HEK293 (cell line): Measurements from ENCODE around the gene GDPD5.

Experiments used
- CTCF ChIA-PET: fragments of 350-600 bp; formaldehyde crosslinking; extraction: SDS; loops from one replicate; lab custom pipeline; 2021; ENCODE audit warnings: antibody characterized with exemption; lab: Yijun Ruan, JAX
- POLR2A ChIA-PET: fragments of 300-600 bp; formaldehyde crosslinking; extraction: SDS; loops from one replicate; lab custom pipeline; 2020; ENCODE audit warnings: antibody characterized with exemption, inconsistent platforms; lab: Yijun Ruan, JAX
- H3K27ac ChIP-seq: fragments of 200-500 bp; sonication (Bioruptor generic); 2 replicates; pipeline ENCODE4 v1.5.1; 2014; ENCODE audit warnings: low read depth, low read length, control low read depth, inconsistent platforms; ENCODE audit errors: extremely low read depth
- H3K36me3 ChIP-seq, 2 experiments: fragments of 200-500 bp in 1 of 2; sonication (Bioruptor generic) in 1 of 2; 1 replicate in 1 of 2; 2 replicates in 1 of 2; pipeline ENCODE4 v1.5.1; 2014 to 2017; ENCODE audit warnings: inconsistent platforms in 2 of 2, low read length in 2 of 2; ENCODE audit not compliant: control insufficient read depth in 2 of 2, insufficient read depth in 1 of 2
- H3K4me1 ChIP-seq: fragments of 200-500 bp; sonication (Bioruptor generic); 2 replicates; pipeline ENCODE4 v1.5.1; 2014; ENCODE audit warnings: mild to moderate bottlenecking, low read length, inconsistent platforms; ENCODE audit not compliant: control insufficient read depth, insufficient read depth
- H3K4me3 ChIP-seq: 2 replicates; pipeline ENCODE4 v1.5.1; 2011; ENCODE audit warnings: low read depth, mild to moderate bottlenecking, control low read depth, low read length, moderate library complexity
- H3K9me3 ChIP-seq: fragments of 200-500 bp; sonication (Bioruptor generic); 2 replicates; pipeline ENCODE4 v1.5.1; 2014; ENCODE audit warnings: low read depth, low read length, inconsistent platforms; ENCODE audit not compliant: control insufficient read depth, insufficient read depth
- ATF2 ChIP-seq: fragments of 450-650 bp; formaldehyde crosslinking; IDR thresholded peaks from 2 replicates; pipeline ENCODE4 v1.5.1; 2016; ENCODE audit warnings: missing biosample characterization, missing genetic modification characterization, low read depth
- EGR2 ChIP-seq: fragments of 450-650 bp; formaldehyde crosslinking; IDR thresholded peaks from 2 replicates; pipeline ENCODE4 v1.5.1; 2016; ENCODE audit warnings: low read depth, missing biosample characterization, missing genetic modification characterization
- GLIS1 ChIP-seq: fragments of 450-650 bp; formaldehyde crosslinking; IDR thresholded peaks from 2 replicates; pipeline ENCODE4 v1.5.1; 2016; ENCODE audit warnings: missing biosample characterization, missing genetic modification characterization
- KLF7 ChIP-seq: fragments of 450-650 bp; formaldehyde crosslinking; IDR thresholded peaks from 2 replicates; pipeline ENCODE4 v1.5.1; 2016; ENCODE audit warnings: missing biosample characterization, missing genetic modification characterization, borderline replicate concordance
- KLF9 ChIP-seq: fragments of 450-650 bp; formaldehyde crosslinking; IDR thresholded peaks from 2 replicates; pipeline ENCODE4 v1.5.1; 2016; ENCODE audit warnings: missing biosample characterization, missing genetic modification characterization, low read depth
- PRDM6 ChIP-seq: fragments of 450-650 bp; formaldehyde crosslinking; IDR thresholded peaks from 2 replicates; pipeline ENCODE4 v1.5.1; 2017; ENCODE audit warnings: missing biosample characterization, missing genetic modification characterization
- WT1 ChIP-seq: fragments of 450-650 bp; formaldehyde crosslinking; IDR thresholded peaks from 2 replicates; pipeline ENCODE4 v1.5.1; 2016; ENCODE audit warnings: missing biosample characterization, missing genetic modification characterization
- ZBTB17 ChIP-seq: fragments of 450-650 bp; formaldehyde crosslinking; IDR thresholded peaks from 2 replicates; pipeline ENCODE4 v1.5.1; 2016; ENCODE audit warnings: missing biosample characterization, missing genetic modification characterization
- ZBTB26 ChIP-seq: fragments of 450-650 bp; formaldehyde crosslinking; optimal IDR thresholded peaks from 2 replicates; pipeline ENCODE3; 2016; ENCODE audit warnings: missing biosample characterization, mild to moderate bottlenecking, missing genetic modification characterization
- ZFHX2 ChIP-seq: fragments of 450-650 bp; formaldehyde crosslinking; conservative IDR thresholded peaks from 2 replicates; pipeline ENCODE4 v1.5.1; 2016; ENCODE audit warnings: missing biosample characterization, missing genetic modification characterization
- ZNF10 ChIP-seq: fragments of 450-650 bp; formaldehyde crosslinking; IDR thresholded peaks from 2 replicates; pipeline ENCODE4 v1.5.1; 2017; ENCODE audit warnings: missing biosample characterization, missing genetic modification characterization
- ZNF121 ChIP-seq: fragments of 450-650 bp; formaldehyde crosslinking; IDR thresholded peaks from 2 replicates; pipeline ENCODE4 v1.5.1; 2016; ENCODE audit warnings: missing biosample characterization, missing genetic modification characterization
- ZNF138 ChIP-seq: fragments of 450-650 bp; formaldehyde crosslinking; IDR thresholded peaks from 2 replicates; pipeline ENCODE4 v1.5.1; 2016; ENCODE audit warnings: missing biosample characterization, missing genetic modification characterization, borderline replicate concordance
- ZNF335 ChIP-seq: fragments of 450-650 bp; formaldehyde crosslinking; conservative IDR thresholded peaks from 2 replicates; pipeline ENCODE4 v1.5.1; 2016; ENCODE audit warnings: missing biosample characterization, missing genetic modification characterization
- ZNF37A ChIP-seq: fragments of 450-650 bp; IDR thresholded peaks from 2 replicates; pipeline ENCODE4 v1.5.1; 2018; ENCODE audit warnings: missing biosample characterization, missing genetic modification characterization
- ZNF426 ChIP-seq: fragments of 450-650 bp; formaldehyde crosslinking; IDR thresholded peaks from 2 replicates; pipeline ENCODE4 v1.5.1; 2017; ENCODE audit warnings: missing biosample characterization, missing genetic modification characterization, mild to moderate bottlenecking, inconsistent platforms, moderate library complexity
- ZNF473 ChIP-seq: fragments of 450-650 bp; formaldehyde crosslinking; IDR thresholded peaks from 2 replicates; pipeline ENCODE4 v1.5.1; 2017; ENCODE audit warnings: missing biosample characterization, missing genetic modification characterization
- ZNF571 ChIP-seq: fragments of 450-650 bp; formaldehyde crosslinking; IDR thresholded peaks from 2 replicates; pipeline ENCODE4 v1.5.0; 2017; ENCODE audit warnings: missing biosample characterization, missing genetic modification characterization
- ZNF664 ChIP-seq: fragments of 450-650 bp; formaldehyde crosslinking; IDR thresholded peaks from 2 replicates; pipeline ENCODE4 v1.5.1; 2016; ENCODE audit warnings: missing biosample characterization, missing genetic modification characterization

GDPD5 gene

GRCh38 chr11:75557666-75558494 lies 32.1 kb upstream of the GDPD5 start:
- POLR2A ChIA-PET, result no interaction called here
- Histone ChIP-seq H3K27ac (no peak overlapping the region), H3K36me3 (no peaks in the 10 kb centered on the region)

GRCh38 chr11:75556275-75556674 lies 30.5 kb upstream of the GDPD5 start:
- TF ChIP-seq PRDM6 (tag by site-specific recombination), result no peak
- TF ChIP-seq ZNF473 (tag by site-specific recombination), result no peak
- no peak for TF ChIP-seq ZBTB17 (tag by site-specific recombination)
- TF ChIP-seq ATF2 (tag by site-specific recombination), result no peak
- TF ChIP-seq ZNF426 (tag by site-specific recombination), result no peak
- no peak for TF ChIP-seq ZNF10 (tag by site-specific recombination)
- TF ChIP-seq GLIS1 (tag by site-specific recombination), result no peak
- TF ChIP-seq ZNF571 (tag by site-specific recombination), result no peak
- no peak for TF ChIP-seq KLF7 (tag by site-specific recombination)
- no peak for TF ChIP-seq WT1 (tag by site-specific recombination)
- TF ChIP-seq ZBTB26 (tag by site-specific recombination), result no peak
- no peak for TF ChIP-seq ZNF121 (tag by site-specific recombination)
- TF ChIP-seq ZNF138 (tag by site-specific recombination), result no peak
- no peak for TF ChIP-seq KLF9 (tag by site-specific recombination)
- TF ChIP-seq ZNF37A (tag by site-specific recombination), result no peak
- no peak for TF ChIP-seq ZNF664 (tag by site-specific recombination)
- Histone ChIP-seq H3K4me1 (no peaks in the 10 kb centered on the region; the same call in 1 of the 2 replicates), H3K4me3 (no peak overlapping the region), H3K36me3 (no peaks in the 10 kb centered on the region), H3K27ac (no peak overlapping the region), H3K9me3 (no peaks in the 10 kb centered on the region)
- ChIA-PET POLR2A (no interaction called here), CTCF (interaction anchor here (1.1 kb wide), 1 partner anchor 49 kb away, joined by 3 read pairs; no protein-coding TSS in a partner anchor)

More at GRCh38 chr11:75557666-75558494, 32.1 kb upstream of the GDPD5 start:
- Histone ChIP-seq H3K9me3 (no peaks in the 10 kb centered on the region), H3K4me3 (no peak overlapping the region), H3K4me1 (no peaks in the 10 kb centered on the region; the same call in 1 of the 2 replicates)
- no peak for TF ChIP-seq ZNF121 (tag by site-specific recombination)
- peak; percentile 73 for TF ChIP-seq EGR2 (tag by site-specific recombination)
- TF ChIP-seq ZNF335 (tag by site-specific recombination), result peak; percentile 83
- TF ChIP-seq ZFHX2 (tag by site-specific recombination), result peak; percentile 88
- no peak for TF ChIP-seq PRDM6 (tag by site-specific recombination)
- CTCF ChIA-PET, result interaction anchor here (0.6 to 0.7 kb wide), 3 partner anchors 22 to 702 kb away, joined by 3 to 5 read pairs (median 4); no protein-coding TSS in a partner anchor
